ENCODE data around the gene CTDP1. TPM values are rescaled to one million over a fixed set of nuclear protein-coding genes. Genes with fewer than 3 reads are reported as not detected.

The CTDP1 gene
- total RNA-seq, 1 donor from 2014 or later = 25.2 TPM

GRCh38 chr18:79756826-79757225 lies 77.2 kb downstream of the CTDP1 start:
- ATAC-seq = no peak
- intact Hi-C loops (cut with DNase I) = no loop called here
- Histone ChIP-seq H3K27me3 (ENCODE audit: low read depth) (no peaks in the 10 kb centered on the region), H3K4me3 (no peak overlapping the region), H3K36me3 (peaks cover 34% of the 10 kb centered on the region), H3K4me1 (no peaks in the 10 kb centered on the region), H3K27ac (no peak overlapping the region), H3K9me3 (peaks cover 9% of the 10 kb centered on the region)
- no peak for DNase-seq
- TF ChIP-seq, protein P1, sequence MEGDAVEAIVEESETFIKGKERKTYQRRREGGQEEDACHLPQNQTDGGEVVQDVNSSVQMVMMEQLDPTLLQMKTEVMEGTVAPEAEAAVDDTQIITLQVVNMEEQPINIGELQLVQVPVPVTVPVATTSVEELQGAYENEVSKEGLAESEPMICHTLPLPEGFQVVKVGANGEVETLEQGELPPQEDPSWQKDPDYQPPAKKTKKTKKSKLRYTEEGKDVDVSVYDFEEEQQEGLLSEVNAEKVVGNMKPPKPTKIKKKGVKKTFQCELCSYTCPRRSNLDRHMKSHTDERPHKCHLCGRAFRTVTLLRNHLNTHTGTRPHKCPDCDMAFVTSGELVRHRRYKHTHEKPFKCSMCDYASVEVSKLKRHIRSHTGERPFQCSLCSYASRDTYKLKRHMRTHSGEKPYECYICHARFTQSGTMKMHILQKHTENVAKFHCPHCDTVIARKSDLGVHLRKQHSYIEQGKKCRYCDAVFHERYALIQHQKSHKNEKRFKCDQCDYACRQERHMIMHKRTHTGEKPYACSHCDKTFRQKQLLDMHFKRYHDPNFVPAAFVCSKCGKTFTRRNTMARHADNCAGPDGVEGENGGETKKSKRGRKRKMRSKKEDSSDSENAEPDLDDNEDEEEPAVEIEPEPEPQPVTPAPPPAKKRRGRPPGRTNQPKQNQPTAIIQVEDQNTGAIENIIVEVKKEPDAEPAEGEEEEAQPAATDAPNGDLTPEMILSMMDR (IDR thresholded peaks at IDR 0.05) = no peak

- Histone ChIP-seq H3K27ac (no peak overlapping the region), H3K27me3 (ENCODE audit: low read depth) (no peaks in the 10 kb centered on the region), H3K4me3 (no peak overlapping the region), H3K4me1 (no peaks in the 10 kb centered on the region), H3K36me3 (peaks cover 10% of the 10 kb centered on the region), H3K9me3 (peaks cover 9% of the 10 kb centered on the region)
- intact Hi-C loops (cut with DNase I) = no loop called here
- no peak for DNase-seq
- TF ChIP-seq, protein P1 (IDR thresholded peaks at IDR 0.05) = no peak
- ATAC-seq = no peak
These were observed 80.7 kb downstream of the CTDP1 start for GRCh38 chr18:79760348-79760747.

GRCh38 chr18:79760881-79761280 lies 81.3 kb downstream of the CTDP1 start:
- intact Hi-C loops (cut with DNase I) = no loop called here
- H3K4me3 ChIP-seq = no peak overlapping the region
- H3K9me3 ChIP-seq = peaks cover 9% of the 10 kb centered on the region
- H3K36me3 ChIP-seq = peaks cover 5% of the 10 kb centered on the region
- TF ChIP-seq, protein P1 (IDR thresholded peaks at IDR 0.05) = no peak
- no peak for ATAC-seq
- H3K27me3 ChIP-seq (ENCODE audit: low read depth) = no peaks in the 10 kb centered on the region
- no peaks in the 10 kb centered on the region for H3K4me1 ChIP-seq
- H3K27ac ChIP-seq = no peak overlapping the region
- no peak for DNase-seq

DNA sequence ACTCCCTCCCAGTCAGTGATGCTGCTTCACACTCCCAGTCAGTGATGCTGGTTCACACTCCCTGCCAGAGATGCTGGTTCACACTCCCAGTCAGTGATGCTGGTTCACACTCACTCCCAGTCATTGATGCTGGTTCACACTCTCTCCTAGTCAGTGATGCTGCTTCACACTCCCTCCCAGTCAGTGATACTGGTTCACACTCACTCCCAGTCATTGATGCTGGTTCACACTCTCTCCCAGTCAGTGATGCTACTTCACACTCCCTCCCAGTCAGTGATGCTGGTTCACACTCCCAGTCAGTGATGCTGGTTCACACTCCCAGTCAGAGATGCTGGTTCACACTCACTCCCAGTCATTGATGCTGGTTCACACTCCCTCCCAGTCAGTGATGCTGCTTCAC lies 83.8 kb downstream of the CTDP1 start:
- Histone ChIP-seq H3K4me1 (no peaks in the 10 kb centered on the region), H3K36me3 (no peaks in the 10 kb centered on the region), H3K27ac (no peak overlapping the region), H3K9me3 (peaks cover 16% of the 10 kb centered on the region), H3K27me3 (ENCODE audit: low read depth) (peaks cover 6% of the 10 kb centered on the region), H3K4me3 (no peak overlapping the region)
- ATAC-seq = no peak
- no peak for DNase-seq
- TF ChIP-seq, protein P1 (IDR thresholded peaks at IDR 0.05) = no peak
- intact Hi-C loops (cut with DNase I) = no loop called here

DNA sequence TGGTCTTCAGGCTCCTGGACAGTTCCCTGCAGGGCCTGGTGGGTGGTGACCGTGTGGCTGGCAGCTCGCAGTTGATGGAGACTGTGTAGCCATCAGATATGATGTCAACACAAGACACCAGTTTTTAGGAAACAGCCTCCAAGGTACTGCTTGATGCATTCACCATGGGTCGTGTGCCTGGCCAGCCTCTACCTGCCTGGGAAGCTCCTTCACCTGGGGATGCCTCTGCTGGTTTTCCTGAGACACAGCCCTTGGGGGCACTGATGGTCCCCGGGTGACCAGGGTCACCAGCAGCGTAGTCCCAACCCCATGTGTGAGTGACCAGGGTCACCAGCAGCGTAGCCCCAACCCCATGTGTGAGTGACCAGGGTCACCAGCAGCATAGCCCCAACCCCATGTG lies 84.5 kb downstream of the CTDP1 start:
- DNase-seq (no peak), ATAC-seq (no peak)
- Histone ChIP-seq H3K4me3 (no peak overlapping the region), H3K9me3 (peaks cover 12% of the 10 kb centered on the region), H3K27ac (no peak overlapping the region), H3K4me1 (no peaks in the 10 kb centered on the region), H3K27me3 (ENCODE audit: low read depth) (peaks cover 6% of the 10 kb centered on the region), H3K36me3 (no peaks in the 10 kb centered on the region)
- intact Hi-C loops (cut with DNase I) = no loop called here
- TF ChIP-seq, protein P1 (IDR thresholded peaks at IDR 0.05) = no peak
